Keratinocyte (primary cell): ENCODE measurements around the gene MLXIP. TPM values are rescaled to one million over a fixed set of nuclear protein-coding genes. Genes with fewer than 3 reads are reported as not detected.

Experiments
- DNase-seq: peaks from one replicate; pipeline ENCODE4 v3.0.0-alpha.2; 2011; ENCODE audit warnings: low read depth, missing footprints, low spot score
- FAIRE-seq: peaks from 2 replicates; lab custom pipeline; 2011; peaks lifted over from hg19 to GRCh38; lab: Jason Lieb, UNC
- H2AFZ ChIP-seq: 2 replicates; pipeline ENCODE4 v1.6.0; 2012; ENCODE audit warnings: low read length, control low read depth, inconsistent platforms; ENCODE audit not compliant: control insufficient read depth
- H3K27ac ChIP-seq: 2 replicates; pipeline ENCODE4 v1.5.1; 2011; ENCODE audit warnings: low read length; ENCODE audit not compliant: control insufficient read depth, insufficient read depth
- H3K27me3 ChIP-seq: 3 replicates; pipeline ENCODE4 v1.6.0; 2011; ENCODE audit warnings: low read length; ENCODE audit not compliant: control insufficient read depth, insufficient read depth; ENCODE audit errors: extremely low read depth
- H3K36me3 ChIP-seq, 2 experiments: 2 replicates in 1 of 2; 3 replicates in 1 of 2; pipeline ENCODE4 v1.5.1; 2011; ENCODE audit warnings: low read length in 2 of 2, mild to moderate bottlenecking in 1 of 2; ENCODE audit not compliant: control insufficient read depth in 2 of 2, insufficient read depth in 2 of 2; ENCODE audit errors: extremely low read depth in 1 of 2
- H3K4me1 ChIP-seq: 3 replicates; pipeline ENCODE4 v1.5.1; 2011; ENCODE audit warnings: low read length; ENCODE audit not compliant: control insufficient read depth, insufficient read depth; ENCODE audit errors: extremely low read depth
- H3K4me2 ChIP-seq: 3 replicates; pipeline ENCODE4 v1.6.0; 2011; ENCODE audit warnings: low read depth, low read length; ENCODE audit not compliant: control insufficient read depth, insufficient read depth; ENCODE audit errors: extremely low read depth
- H3K4me3 ChIP-seq, 3 experiments: fragments of 200-600 bp in 1 of 3; sonication (generic) in 1 of 3; 2 replicates in 2 of 3; 3 replicates in 1 of 3; pipeline ENCODE4 v1.5.1; 2011 to 2016; ENCODE audit warnings: low read length in 3 of 3, mild to moderate bottlenecking in 3 of 3, control low read depth in 2 of 3, inconsistent platforms in 1 of 3, low read depth in 1 of 3, mixed read lengths in 1 of 3, mixed run types in 1 of 3, moderate library complexity in 1 of 3; ENCODE audit not compliant: control insufficient read depth in 2 of 3, insufficient read depth in 2 of 3; ENCODE audit errors: extremely low read depth in 1 of 3
- H3K79me2 ChIP-seq: 2 replicates; pipeline ENCODE4 v1.6.0; 2012; ENCODE audit warnings: low read length; ENCODE audit not compliant: control insufficient read depth, insufficient read depth
- H3K9ac ChIP-seq: 3 replicates; pipeline ENCODE4 v1.6.0; 2011; ENCODE audit warnings: low read length; ENCODE audit not compliant: control insufficient read depth, insufficient read depth; ENCODE audit errors: extremely low read depth
- H3K9me1 ChIP-seq: 3 replicates; pipeline ENCODE4 v1.6.0; 2011; ENCODE audit warnings: low read length; ENCODE audit not compliant: control insufficient read depth, insufficient read depth; ENCODE audit errors: extremely low read depth
- H3K9me3 ChIP-seq: 2 replicates; pipeline ENCODE4 v1.5.1; 2012; ENCODE audit warnings: low read depth, low read length; ENCODE audit not compliant: control insufficient read depth
- H4K20me1 ChIP-seq: 3 replicates; pipeline ENCODE4 v1.6.0; 2011; ENCODE audit warnings: low read length; ENCODE audit not compliant: control insufficient read depth, insufficient read depth; ENCODE audit errors: extremely low read depth
- EZH2 ChIP-seq: IDR thresholded peaks from one replicate; pipeline ENCODE4 v1.6.1; 2012; ENCODE audit warnings: inconsistent platforms, mild to moderate bottlenecking, low read length, moderate library complexity
- dilution Hi-C: fragments of 300-500 bp; cut with MboI; formaldehyde crosslinking; loops from one replicate; pipeline ENCODE4 v1.7.0; 2020; ENCODE audit warnings: low sequenced_read_pairs; ENCODE audit not compliant: extremely low pct_ligation_motif_present
- polyA plus RNA-seq, 5 experiments: library from polyadenylated mRNA; depleted of rRNA in 3 of 5; stranded (reverse) in 3 of 5; stranded (forward) in 1 of 5; unstranded in 1 of 5; fragments of >200 nt; gene quantifications; 1 replicate in 1 of 5; 2 replicates in 3 of 5; 3 replicates in 1 of 5; pipeline versions ENCODE4 v1.2.1 to v1.2.3, GENCODE V29; 2011 to 2012; ENCODE audit warnings: missing spikeins in 2 of 5, low read depth in 1 of 5, low replicate concordance in 1 of 5
- TF ChIP-seq, protein P1 (sequence below), 3 experiments: IDR thresholded peaks in 1 of 3; conservative IDR thresholded peaks in 1 of 3; optimal IDR thresholded peaks in 1 of 3; 2 replicates in 2 of 3; 3 replicates in 1 of 3; pipeline versions ENCODE3 to v1.5.1; 2011; ENCODE audit warnings: low read length in 3 of 3, mild to moderate bottlenecking in 3 of 3, moderate library complexity in 2 of 3, control low read depth in 1 of 3, inconsistent platforms in 1 of 3; ENCODE audit not compliant: insufficient read depth in 2 of 3; ENCODE audit errors: extremely low read depth in 1 of 3

The MLXIP gene
- polyA plus RNA-seq, 1 donor (not counting 4 experiments of a cell fraction or from before 2014, with no cell fraction given): 5.5 TPM

DNA sequence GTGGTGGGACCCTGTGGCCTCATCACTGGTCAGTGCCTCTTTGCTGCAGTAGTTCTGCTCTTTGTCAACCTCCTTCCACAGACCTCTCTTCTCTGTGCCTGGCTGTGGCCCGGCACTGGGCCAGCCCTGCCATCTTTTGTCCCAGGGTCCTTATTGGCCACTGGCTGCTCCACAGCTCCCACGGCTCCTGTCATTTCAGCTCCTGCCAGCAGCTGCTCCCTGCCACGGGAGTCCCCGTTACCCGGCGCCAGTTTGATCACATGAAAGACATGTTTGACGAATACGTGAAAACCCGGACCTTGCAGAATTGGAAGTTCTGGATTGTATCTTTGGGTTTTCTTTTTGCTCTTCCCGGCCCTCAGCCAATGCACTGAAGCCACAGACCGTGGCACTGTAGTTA is 60.1 kb downstream of the MLXIP start:
- H3K9me1 ChIP-seq: no peaks in the 10 kb centered on the region
- no peak overlapping the region for H2AFZ ChIP-seq
- no peaks in the 10 kb centered on the region for H3K27me3 ChIP-seq
- H3K9ac ChIP-seq: no peak overlapping the region
- peaks cover 11% of the 10 kb centered on the region for H3K4me1 ChIP-seq
- H3K9me3 ChIP-seq: no peaks in the 10 kb centered on the region
- no peaks in the 10 kb centered on the region for H4K20me1 ChIP-seq
- dilution Hi-C loops: no loop called here
- FAIRE-seq (no peak), DNase-seq (no peak)
- no peak overlapping the region for H3K4me2 ChIP-seq
- TF ChIP-seq, protein P1, sequence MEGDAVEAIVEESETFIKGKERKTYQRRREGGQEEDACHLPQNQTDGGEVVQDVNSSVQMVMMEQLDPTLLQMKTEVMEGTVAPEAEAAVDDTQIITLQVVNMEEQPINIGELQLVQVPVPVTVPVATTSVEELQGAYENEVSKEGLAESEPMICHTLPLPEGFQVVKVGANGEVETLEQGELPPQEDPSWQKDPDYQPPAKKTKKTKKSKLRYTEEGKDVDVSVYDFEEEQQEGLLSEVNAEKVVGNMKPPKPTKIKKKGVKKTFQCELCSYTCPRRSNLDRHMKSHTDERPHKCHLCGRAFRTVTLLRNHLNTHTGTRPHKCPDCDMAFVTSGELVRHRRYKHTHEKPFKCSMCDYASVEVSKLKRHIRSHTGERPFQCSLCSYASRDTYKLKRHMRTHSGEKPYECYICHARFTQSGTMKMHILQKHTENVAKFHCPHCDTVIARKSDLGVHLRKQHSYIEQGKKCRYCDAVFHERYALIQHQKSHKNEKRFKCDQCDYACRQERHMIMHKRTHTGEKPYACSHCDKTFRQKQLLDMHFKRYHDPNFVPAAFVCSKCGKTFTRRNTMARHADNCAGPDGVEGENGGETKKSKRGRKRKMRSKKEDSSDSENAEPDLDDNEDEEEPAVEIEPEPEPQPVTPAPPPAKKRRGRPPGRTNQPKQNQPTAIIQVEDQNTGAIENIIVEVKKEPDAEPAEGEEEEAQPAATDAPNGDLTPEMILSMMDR (optimal IDR thresholded peaks at IDR 0.05 in 1 of 3, IDR thresholded peaks at IDR 0.05 in 1 of 3, conservative IDR thresholded peaks at IDR 0.05 in 1 of 3; ENCODE audit: extremely low read depth in 1 of 3, insufficient read depth in 2 of 3, low read length in 3 of 3): no peak
- no peak for TF ChIP-seq EZH2
- peaks cover 30 to 45% of the 10 kb centered on the region in 2 experiments for H3K36me3 ChIP-seq
- H3K27ac ChIP-seq: no peak overlapping the region
- H3K4me3 ChIP-seq: no peak overlapping the region
- H3K79me2 ChIP-seq: no peaks in the 10 kb centered on the region

DNA sequence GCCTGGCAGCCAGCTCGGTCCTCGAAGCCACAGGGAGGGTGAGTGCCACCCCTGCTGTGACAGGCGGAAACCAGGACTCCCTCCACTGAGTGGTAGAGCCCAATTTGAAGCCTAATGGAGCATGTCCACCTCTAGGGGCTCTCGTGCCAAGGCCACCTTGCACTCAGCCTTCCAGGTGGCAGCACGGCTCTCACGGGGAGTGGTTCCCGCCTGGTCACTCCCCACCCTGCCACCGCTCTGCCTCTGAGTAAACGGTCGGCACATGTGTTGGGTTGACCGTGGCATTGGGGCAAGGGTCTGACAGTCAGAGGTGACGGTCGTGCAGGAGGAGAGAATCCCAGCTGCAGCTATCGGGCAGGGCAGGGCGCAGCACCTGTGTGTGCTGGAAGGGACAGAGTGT is 60.7 kb downstream of the MLXIP start:
- no peaks in the 10 kb centered on the region for H3K9me1 ChIP-seq
- H2AFZ ChIP-seq: no peak overlapping the region
- no peak overlapping the region for H3K4me2 ChIP-seq
- TF ChIP-seq EZH2: no peak
- TF ChIP-seq, protein P1 (optimal IDR thresholded peaks at IDR 0.05 in 1 of 3, IDR thresholded peaks at IDR 0.05 in 1 of 3, conservative IDR thresholded peaks at IDR 0.05 in 1 of 3; ENCODE audit: extremely low read depth in 1 of 3, insufficient read depth in 2 of 3, low read length in 3 of 3): no peak
- H3K9me3 ChIP-seq: no peaks in the 10 kb centered on the region
- no peak overlapping the region for H3K27ac ChIP-seq
- peaks cover 11% of the 10 kb centered on the region for H3K4me1 ChIP-seq
- H3K9ac ChIP-seq: no peak overlapping the region
- H3K36me3 ChIP-seq: peaks cover 26 to 43% of the 10 kb centered on the region in 2 experiments
- H3K27me3 ChIP-seq: no peaks in the 10 kb centered on the region
- no peaks in the 10 kb centered on the region for H4K20me1 ChIP-seq
- dilution Hi-C loops: no loop called here
- H3K4me3 ChIP-seq: no peak overlapping the region
- no peak for FAIRE-seq
- DNase-seq: no peak
- H3K79me2 ChIP-seq: no peaks in the 10 kb centered on the region
